Measurements from ENCODE around the gene FGF14. TPM values are rescaled to one million over a fixed set of nuclear protein-coding genes. Genes with fewer than 3 reads are reported as not detected.

The FGF14 gene
- total and polyA plus RNA-seq, 2 donors (not counting 1 experiment from before 2014, with no cell fraction given) = under 0.01 TPM; not detected in 1

DNA sequence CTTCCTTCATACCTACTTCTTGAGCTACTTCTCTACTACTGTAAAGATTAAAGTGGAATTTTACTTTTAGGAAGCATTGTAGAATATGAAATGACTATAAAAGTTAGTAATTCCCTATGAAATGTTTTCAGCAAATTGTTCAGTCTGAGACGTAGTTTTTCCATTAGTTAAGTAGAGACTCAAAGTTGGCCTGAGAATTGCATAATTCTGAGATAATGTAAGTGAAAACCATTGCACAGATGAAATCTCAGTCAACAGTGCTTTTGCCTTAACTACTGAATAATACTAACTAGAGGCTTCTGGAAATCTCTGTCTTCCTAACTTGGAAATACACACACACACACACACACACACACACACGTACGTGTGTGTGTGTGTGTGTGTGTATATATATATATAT, 125.9 kb downstream of the FGF14 start:
- no peak for ATAC-seq (ENCODE audit: low read depth)
- H3K4me2 ChIP-seq (replicated peaks; ENCODE audit: low read depth, low read length, poor library complexity, severe bottlenecking) = no peak overlapping the region
- H3K9me3 ChIP-seq (ENCODE audit: control extremely low read depth in 1 of 3, control insufficient read depth in 2 of 3, insufficient read depth in 1 of 3, low read length in 2 of 3) = peaks cover 0 to 2% (median 0%) of the 10 kb centered on the region in 3 donors
- intact Hi-C loops (cut with micrococcal nuclease) = no loop called here
- H3K27ac ChIP-seq (ENCODE audit: low read length in 2 of 2) = no peak overlapping the region
- H3K79me2 ChIP-seq (ENCODE audit: control insufficient read depth, insufficient read depth, low read length) = no peaks in the 10 kb centered on the region
- WGBS (ENCODE audit: insufficient coverage) = no CpG with 5 or more reads among the region's 3 CpGs
- no peaks in the 10 kb centered on the region for H3K27me3 Mint-ChIP-seq
- no peak overlapping the region for H3K27ac Mint-ChIP-seq
- no peak overlapping the region for H3K4me3 Mint-ChIP-seq
- H3K4me1 Mint-ChIP-seq = no peaks in the 10 kb centered on the region
- H3K9me3 Mint-ChIP-seq (ENCODE audit: insufficient read depth) = no peaks in the 10 kb centered on the region
- DNase-seq = no peak
- H3K4me1 ChIP-seq (ENCODE audit: control insufficient read depth in 2 of 2, insufficient read depth in 2 of 2, low read length in 2 of 2) = no peaks in the 10 kb centered on the region
- H3K27me3 ChIP-seq (replicated peaks in 1 of 4; ENCODE audit: control extremely low read depth in 1 of 4, control insufficient read depth in 3 of 4, insufficient read depth in 4 of 4, low read length in 3 of 4) = no peaks in the 10 kb centered on the region
- TF ChIP-seq EZH2 (IDR thresholded peaks at IDR 0.05; ENCODE audit: borderline replicate concordance, insufficient read depth, low read depth, low read length, poor library complexity, severe bottlenecking) = no peak
- TF ChIP-seq, protein P1, sequence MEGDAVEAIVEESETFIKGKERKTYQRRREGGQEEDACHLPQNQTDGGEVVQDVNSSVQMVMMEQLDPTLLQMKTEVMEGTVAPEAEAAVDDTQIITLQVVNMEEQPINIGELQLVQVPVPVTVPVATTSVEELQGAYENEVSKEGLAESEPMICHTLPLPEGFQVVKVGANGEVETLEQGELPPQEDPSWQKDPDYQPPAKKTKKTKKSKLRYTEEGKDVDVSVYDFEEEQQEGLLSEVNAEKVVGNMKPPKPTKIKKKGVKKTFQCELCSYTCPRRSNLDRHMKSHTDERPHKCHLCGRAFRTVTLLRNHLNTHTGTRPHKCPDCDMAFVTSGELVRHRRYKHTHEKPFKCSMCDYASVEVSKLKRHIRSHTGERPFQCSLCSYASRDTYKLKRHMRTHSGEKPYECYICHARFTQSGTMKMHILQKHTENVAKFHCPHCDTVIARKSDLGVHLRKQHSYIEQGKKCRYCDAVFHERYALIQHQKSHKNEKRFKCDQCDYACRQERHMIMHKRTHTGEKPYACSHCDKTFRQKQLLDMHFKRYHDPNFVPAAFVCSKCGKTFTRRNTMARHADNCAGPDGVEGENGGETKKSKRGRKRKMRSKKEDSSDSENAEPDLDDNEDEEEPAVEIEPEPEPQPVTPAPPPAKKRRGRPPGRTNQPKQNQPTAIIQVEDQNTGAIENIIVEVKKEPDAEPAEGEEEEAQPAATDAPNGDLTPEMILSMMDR (IDR thresholded peaks at IDR 0.05) = no peak
- no peak overlapping the region for H3K4me3 ChIP-seq (ENCODE audit: control extremely low read depth in 1 of 5, extremely low read depth in 1 of 5, insufficient read depth in 1 of 5, low read depth in 2 of 5, low read length in 4 of 5)
- CTCF ChIA-PET = no interaction called here
- no peaks in the 10 kb centered on the region for H3K36me3 ChIP-seq (replicated peaks in 1 of 2; ENCODE audit: control extremely low read depth in 1 of 2, control insufficient read depth in 1 of 2, extremely low read depth in 1 of 2, insufficient read depth in 2 of 2, low read length in 1 of 2)
- POLR2A ChIA-PET = no interaction called here
- H2AFZ ChIP-seq (ENCODE audit: insufficient read depth, low read depth, low read length, poor library complexity, severe bottlenecking) = no peak overlapping the region
- H4K20me1 ChIP-seq (ENCODE audit: control insufficient read depth, insufficient read depth, low read length, poor library complexity, severe bottlenecking) = no peaks in the 10 kb centered on the region
- no peak overlapping the region for H3K9ac ChIP-seq (ENCODE audit: low read length)

DNA sequence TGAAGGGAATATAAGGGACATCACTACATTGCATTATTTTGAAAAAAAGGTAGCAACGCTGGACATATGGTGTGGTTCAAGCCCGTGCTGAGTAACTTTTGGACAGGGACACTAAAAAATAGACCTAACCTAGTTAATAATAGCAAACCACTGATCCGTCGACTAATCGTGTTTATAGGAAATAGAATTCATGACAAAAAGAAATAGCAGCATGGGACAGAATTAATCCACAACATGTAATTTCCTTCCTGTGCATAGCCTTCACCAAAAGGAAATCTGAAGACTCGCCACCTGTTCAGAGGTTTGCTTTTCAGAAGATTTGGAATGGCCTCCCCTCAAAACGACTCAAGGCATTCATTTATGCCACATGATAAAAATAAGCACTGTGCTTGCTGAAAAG, 128.7 kb downstream of the FGF14 start:
- no peaks in the 10 kb centered on the region for H3K36me3 ChIP-seq (replicated peaks in 1 of 2; ENCODE audit: control extremely low read depth in 1 of 2, control insufficient read depth in 1 of 2, extremely low read depth in 1 of 2, insufficient read depth in 2 of 2, low read length in 1 of 2)
- Mint-ChIP-seq H3K4me1 (no peaks in the 10 kb centered on the region), H3K4me3 (no peak overlapping the region), H3K27me3 (no peaks in the 10 kb centered on the region), H3K27ac (no peak overlapping the region), H3K9me3 (ENCODE audit: insufficient read depth) (no peaks in the 10 kb centered on the region)
- H3K9me3 ChIP-seq (ENCODE audit: control extremely low read depth in 1 of 3, control insufficient read depth in 2 of 3, insufficient read depth in 1 of 3, low read length in 2 of 3) = peaks cover 0 to 2% (median 0%) of the 10 kb centered on the region in 3 donors
- CTCF ChIA-PET = no interaction called here
- POLR2A ChIA-PET = no interaction called here
- intact Hi-C loops (cut with micrococcal nuclease) = no loop called here
- no peaks in the 10 kb centered on the region for H3K4me1 ChIP-seq (ENCODE audit: control insufficient read depth in 2 of 2, insufficient read depth in 2 of 2, low read length in 2 of 2)
- no peaks in the 10 kb centered on the region for H4K20me1 ChIP-seq (ENCODE audit: control insufficient read depth, insufficient read depth, low read length, poor library complexity, severe bottlenecking)
- no peak overlapping the region for H3K27ac ChIP-seq (ENCODE audit: low read length in 2 of 2)
- H3K9ac ChIP-seq (ENCODE audit: low read length) = no peak overlapping the region
- TF ChIP-seq, protein P1 (IDR thresholded peaks at IDR 0.05) = no peak
- TF ChIP-seq EZH2 (IDR thresholded peaks at IDR 0.05; ENCODE audit: borderline replicate concordance, insufficient read depth, low read depth, low read length, poor library complexity, severe bottlenecking) = no peak
- H3K4me2 ChIP-seq (replicated peaks; ENCODE audit: low read depth, low read length, poor library complexity, severe bottlenecking) = no peak overlapping the region
- no peaks in the 10 kb centered on the region for H3K27me3 ChIP-seq (replicated peaks in 1 of 4; ENCODE audit: control extremely low read depth in 1 of 4, control insufficient read depth in 3 of 4, insufficient read depth in 4 of 4, low read length in 3 of 4)
- H3K79me2 ChIP-seq (ENCODE audit: control insufficient read depth, insufficient read depth, low read length) = no peaks in the 10 kb centered on the region
- H2AFZ ChIP-seq (ENCODE audit: insufficient read depth, low read depth, low read length, poor library complexity, severe bottlenecking) = no peak overlapping the region
- no peak for DNase-seq
- no CpG with 5 or more reads among the region's 7 CpGs for WGBS (ENCODE audit: insufficient coverage)
- no peak for ATAC-seq (ENCODE audit: low read depth)
- no peak overlapping the region for H3K4me3 ChIP-seq (ENCODE audit: control extremely low read depth in 1 of 5, extremely low read depth in 1 of 5, insufficient read depth in 1 of 5, low read depth in 2 of 5, low read length in 4 of 5)

Measured in B cell (primary cell).